Prostate gland (tissue), 2 donors: Measurements from ENCODE around the gene MTCH1.

Experiments
- CTCF ChIP-seq, 4 experiments: fragments of 200-600 bp in 2 of 4; fragments of 450-650 bp in 2 of 4; sonication (generic) in 2 of 4; IDR thresholded peaks; 1 replicate in 3 of 4; 2 replicates in 1 of 4; pipeline ENCODE4 v1.5.1; 2016 to 2019; ENCODE audit warnings: antibody characterized with exemption in 4 of 4, mild to moderate bottlenecking in 2 of 4, moderate library complexity in 2 of 4
- POLR2A ChIP-seq: fragments of 450-650 bp; IDR thresholded peaks from one replicate; pipeline ENCODE4 v1.6.1; 2016; ENCODE audit warnings: antibody characterized with exemption, mild to moderate bottlenecking
- POLR2AphosphoS5 ChIP-seq: sonication (generic); formaldehyde crosslinking; IDR thresholded peaks from one replicate; pipeline ENCODE4 v1.6.1; 2017; ENCODE audit warnings: antibody characterized with exemption

- TF ChIP-seq CTCF (IDR thresholded peaks at IDR 0.05) (no peak), POLR2AphosphoS5 (no peak), POLR2A (no peak)
Observed at GRCh38 chr6:36936824-36937223, 49.2 kb downstream of the MTCH1 start.
